Heart right ventricle (tissue), 16 donors: Measurements from ENCODE around the gene GGACT. TPM values are rescaled to one million over a fixed set of nuclear protein-coding genes. Genes with fewer than 3 reads are reported as not detected.
A peak's percentile ranks its signal among the peaks of the same experiment; 100 is the strongest.

Experiments
- ATAC-seq, 8 donors: fragments of 200-7000 bp; cut with Tn5 transposase; one replicate each; pipeline ENCODE4 v1.9.1; 2020; ENCODE audit warnings: mild to moderate bottlenecking in 8 of 8, moderate library complexity in 8 of 8, moderate number of reproducible peaks in 1 of 8
- DNase-seq, 2 donors: peaks; one replicate each; pipeline ENCODE4 v3.0.0-alpha.2; 2020
- H3K27ac ChIP-seq, 10 donors: fragments of 200-600 bp; sonication (generic) in 2 of 10; one replicate each; pipeline versions ENCODE4 v1.5.0 to v1.8.0; 2020 to 2022; ENCODE audit warnings: mild to moderate bottlenecking in 3 of 10
- H3K27me3 ChIP-seq, 7 donors: fragments of 200-600 bp; one replicate each; pipeline ENCODE4 v1.8.0; 2021 to 2022; ENCODE audit warnings: mild to moderate bottlenecking in 2 of 7
- H3K36me3 ChIP-seq, 9 donors: fragments of 200-600 bp; sonication (generic) in 1 of 9; one replicate each; pipeline versions ENCODE4 v1.5.0 to v1.8.0; 2020 to 2022; ENCODE audit warnings: mild to moderate bottlenecking in 2 of 9
- H3K4me1 ChIP-seq, 9 donors: fragments of 200-600 bp; sonication (generic) in 1 of 9; one replicate each; pipeline versions ENCODE4 v1.5.0 to v1.8.0; 2020 to 2022; ENCODE audit warnings: mild to moderate bottlenecking in 4 of 9
- H3K4me3 ChIP-seq, 10 donors: fragments of 200-600 bp; sonication (generic) in 2 of 10; one replicate each; pipeline versions ENCODE4 v1.5.0 to v1.8.0; 2020 to 2022; ENCODE audit warnings: mild to moderate bottlenecking in 7 of 10, moderate library complexity in 2 of 10
- H3K9me3 ChIP-seq, 11 donors: fragments of 200-600 bp in 10 of 11; sonication (generic) in 2 of 11; one replicate each; pipeline versions ENCODE4 v1.5.0 to v1.8.0; 2013 to 2022; ENCODE audit warnings: mild to moderate bottlenecking in 2 of 11, control low read depth in 1 of 11, moderate library complexity in 1 of 11
- WGBS, 2 donors: extraction: QIAGEN DNeasy Blood & Tissue Kit; methylation state at CpG; one replicate each; pipeline ENCODE4 v1.1.7; 2013; ENCODE audit warnings: inconsistent platforms in 1 of 2; 5-methylcytosine and 5-hydroxymethylcytosine counted together
- intact Hi-C, 10 donors: fragments of 100-400 bp; cut with DNase I; formaldehyde crosslinking; loops; one replicate each; pipeline versions ENCODE4 v1.11.1 to v1.14.2; 2022
- polyA plus RNA-seq, 2 donors: library from polyadenylated mRNA; stranded (reverse); fragments of 200-250 nt; gene quantifications; one replicate each; pipeline ENCODE4 v1.2.3, GENCODE V29; 2013
- total RNA-seq, 10 donors: library from RNA; stranded (reverse); fragmentation: NEBNext Ultra II Directional in 3 of 10; extraction: Animal tissue kit (Norgen Biotek cat#: 25700) in 3 of 10; gene quantifications; one replicate each; pipeline versions ENCODE4 v1.2.1 to v1.2.4, GENCODE V29; 2021 to 2023
- TF ChIP-seq, protein P1 (sequence below), 9 donors: fragments of 200-600 bp; sonication (generic) in 2 of 9; IDR thresholded peaks; one replicate each; pipeline versions ENCODE4 v1.5.0 to v1.8.0; 2021 to 2022; ENCODE audit warnings: antibody characterized with exemption in 9 of 9, mild to moderate bottlenecking in 5 of 9, moderate library complexity in 1 of 9
- donor health status: Arrhythmogenic right ventricular cardiomyopathy.
- donor health status: ischemic (EF 13 %, LVEDD 7.1; RV severe dilation, severe dysfunction).
- donor health status: healthy with polysubstance abuse.
- donor health status: DM: no; HTN: yes; CAD: no.
- donor health status: DM: no; HTN: no; CAD: no.
- donor health status: ischemic (EF 25% LVEDD 6.9; RV normal size, moderate dysfunction).
- donor health status: ischemic (EF 25% LVEDD 5.7; RV mildly dilated, moderate dysfunction).
- donor health status: healthy.
- donor health status: DM: yes; HTN: yes; CAD: no.
- donor health status: Ischemic cardiomyopathy.
- donor health status: ischemic (EF 35%, LVEDD 5.7; RV mildly dilated, moderate dysfunction).
- donor health status: nonischemic (EF 11% LVEDD 7.7; RV severe dilation, severe dysfunction).
- donor health status: DM: yes; HTN: yes; CAD: no.
- donor health status: PGD.
- donor health status: ischemic (EF 29% LVEDD 5.4; RV normal size, mild dysfunction).
- donor health status: nonischemic (EF 23%, LVEDD 6.1; RV moderate dilation, normal function).

Gene GGACT
- total and polyA plus RNA-seq, 12 donors = 0.51 to 3.5 (median 1.6) TPM

GRCh38 chr13:100536643-100537180 lies 51.9 kb downstream of the GGACT start:
- TF ChIP-seq, protein P1, sequence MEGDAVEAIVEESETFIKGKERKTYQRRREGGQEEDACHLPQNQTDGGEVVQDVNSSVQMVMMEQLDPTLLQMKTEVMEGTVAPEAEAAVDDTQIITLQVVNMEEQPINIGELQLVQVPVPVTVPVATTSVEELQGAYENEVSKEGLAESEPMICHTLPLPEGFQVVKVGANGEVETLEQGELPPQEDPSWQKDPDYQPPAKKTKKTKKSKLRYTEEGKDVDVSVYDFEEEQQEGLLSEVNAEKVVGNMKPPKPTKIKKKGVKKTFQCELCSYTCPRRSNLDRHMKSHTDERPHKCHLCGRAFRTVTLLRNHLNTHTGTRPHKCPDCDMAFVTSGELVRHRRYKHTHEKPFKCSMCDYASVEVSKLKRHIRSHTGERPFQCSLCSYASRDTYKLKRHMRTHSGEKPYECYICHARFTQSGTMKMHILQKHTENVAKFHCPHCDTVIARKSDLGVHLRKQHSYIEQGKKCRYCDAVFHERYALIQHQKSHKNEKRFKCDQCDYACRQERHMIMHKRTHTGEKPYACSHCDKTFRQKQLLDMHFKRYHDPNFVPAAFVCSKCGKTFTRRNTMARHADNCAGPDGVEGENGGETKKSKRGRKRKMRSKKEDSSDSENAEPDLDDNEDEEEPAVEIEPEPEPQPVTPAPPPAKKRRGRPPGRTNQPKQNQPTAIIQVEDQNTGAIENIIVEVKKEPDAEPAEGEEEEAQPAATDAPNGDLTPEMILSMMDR (IDR thresholded peaks at IDR 0.05) = no peak
- 89 to 90% methylated on average over 13 of the region's 13 CpGs for WGBS, 2 donors
- peaks cover 0 to 18% (median 0%) of the 10 kb centered on the region in 11 donors for H3K9me3 ChIP-seq
- no peaks in the 10 kb centered on the region for H3K27me3 ChIP-seq
- no peak overlapping the region for H3K4me3 ChIP-seq
- no peak for ATAC-seq
- no peak overlapping the region for H3K27ac ChIP-seq
- DNase-seq = no peak
- H3K36me3 ChIP-seq = peaks cover 0 to 10% (median 3%) of the 10 kb centered on the region in 9 donors
- peaks cover 0 to 3% (median 0%) of the 10 kb centered on the region in 9 donors for H3K4me1 ChIP-seq
- intact Hi-C loops = no loop called here

DNA sequence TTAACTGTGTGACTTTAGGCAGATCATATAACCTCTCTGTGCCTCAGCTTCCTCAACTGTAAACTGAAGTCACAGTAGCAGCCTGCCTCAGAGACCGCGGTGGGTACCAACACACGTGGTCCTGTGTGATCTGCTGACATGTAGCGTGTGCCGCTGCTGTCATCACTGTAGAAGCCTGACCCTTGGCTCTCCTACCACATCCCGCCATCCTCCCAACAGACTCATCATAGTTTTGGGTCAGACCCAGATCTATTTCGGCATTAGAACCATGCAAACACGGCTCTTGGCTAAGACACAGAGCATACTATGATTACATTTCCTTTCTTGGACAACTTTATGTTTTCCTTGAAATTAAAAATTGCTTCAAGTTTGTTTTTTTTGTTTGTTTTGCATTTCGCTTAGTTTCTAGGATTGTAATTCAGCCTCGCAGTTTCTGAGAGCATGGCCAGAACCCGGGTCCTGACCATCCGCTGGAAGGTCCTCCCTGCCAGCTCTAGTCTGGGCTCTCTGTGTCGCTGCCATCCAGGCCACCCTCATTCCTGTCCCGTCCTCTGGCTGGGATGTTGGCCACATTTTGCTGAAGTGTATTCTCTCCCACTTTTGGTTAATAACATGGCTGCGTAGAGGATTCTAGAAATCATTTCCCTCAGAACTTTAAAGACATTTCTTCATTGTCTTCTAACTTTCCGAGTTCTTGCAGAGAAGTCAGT lies 53.0 kb downstream of the GGACT start:
- no peak overlapping the region for H3K27ac ChIP-seq
- intact Hi-C loops = no loop called here
- H3K4me1 ChIP-seq = peaks cover 0 to 3% (median 0%) of the 10 kb centered on the region in 9 donors
- WGBS, 2 donors = 69 to 72% methylated on average over 16 of the region's 16 CpGs
- H3K36me3 ChIP-seq = peaks cover 0 to 18% (median 3%) of the 10 kb centered on the region in 9 donors
- TF ChIP-seq, protein P1 (IDR thresholded peaks at IDR 0.05) = no peak
- no peak overlapping the region for H3K4me3 ChIP-seq
- no peaks in the 10 kb centered on the region for H3K27me3 ChIP-seq
- H3K9me3 ChIP-seq = peaks cover 0 to 18% (median 0%) of the 10 kb centered on the region in 11 donors
- DNase-seq (no peak), ATAC-seq (peak in 4 of 8 donors; percentile 39 to 66 (median 43))

- Histone ChIP-seq H3K27me3 (no peaks in the 10 kb centered on the region), H3K27ac (no peak overlapping the region), H3K4me1 (peaks cover 0 to 3% (median 0%) of the 10 kb centered on the region in 9 donors), H3K9me3 (peaks cover 0 to 18% (median 0%) of the 10 kb centered on the region in 11 donors), H3K4me3 (no peak overlapping the region), H3K36me3 (peaks cover 0 to 23% (median 3%) of the 10 kb centered on the region in 9 donors)
- WGBS, 2 donors = 84 to 88% methylated on average over 6 of the region's 6 CpGs
- ATAC-seq (no peak), DNase-seq (no peak)
- TF ChIP-seq, protein P1 (IDR thresholded peaks at IDR 0.05) = no peak
- intact Hi-C loops = no loop called here
These were observed 53.7 kb downstream of the GGACT start for GRCh38 chr13:100534911-100535310.

- Histone ChIP-seq H3K4me1 (peaks cover 0 to 3% (median 0%) of the 10 kb centered on the region in 9 donors), H3K9me3 (peaks cover 0 to 15% (median 0%) of the 10 kb centered on the region in 11 donors), H3K27ac (no peak overlapping the region), H3K36me3 (peaks cover 0 to 30% (median 3%) of the 10 kb centered on the region in 9 donors), H3K4me3 (no peak overlapping the region), H3K27me3 (no peaks in the 10 kb centered on the region)
- 97 to 99% methylated on average over 13 of the region's 13 CpGs for WGBS, 2 donors
- no peak for DNase-seq
- TF ChIP-seq, protein P1 (IDR thresholded peaks at IDR 0.05) = no peak
- ATAC-seq = peak in 1 of 8 donors; percentile 9
- intact Hi-C loops = no loop called here
These were observed 54.3 kb downstream of the GGACT start for GRCh38 chr13:100534147-100534843.
